Mammary epithelial cell (primary cell): ENCODE measurements around the gene FAU.
A peak's percentile ranks its signal among the peaks of the same experiment; 100 is the strongest.

Experiments used
- EZH2 ChIP-seq: IDR thresholded peaks from 2 replicates; pipeline ENCODE4 v1.6.1; 2012; ENCODE audit warnings: low read length, inconsistent platforms, borderline replicate concordance
- TF ChIP-seq, protein P1 (sequence below), 2 donors: IDR thresholded peaks in 1 of 2; conservative IDR thresholded peaks in 1 of 2; 2 replicates each; pipeline ENCODE4 v1.5.1; 2011 to 2012; ENCODE audit warnings: inconsistent platforms in 2 of 2, low read length in 2 of 2, mild to moderate bottlenecking in 2 of 2, control low read depth in 1 of 2, low read depth in 1 of 2; ENCODE audit not compliant: insufficient read depth in 1 of 2; ENCODE audit errors: extremely low read depth in 1 of 2

GRCh38 chr11:65150509-65151299 is 28.8 kb upstream of the FAU start:
- TF ChIP-seq, protein P1, sequence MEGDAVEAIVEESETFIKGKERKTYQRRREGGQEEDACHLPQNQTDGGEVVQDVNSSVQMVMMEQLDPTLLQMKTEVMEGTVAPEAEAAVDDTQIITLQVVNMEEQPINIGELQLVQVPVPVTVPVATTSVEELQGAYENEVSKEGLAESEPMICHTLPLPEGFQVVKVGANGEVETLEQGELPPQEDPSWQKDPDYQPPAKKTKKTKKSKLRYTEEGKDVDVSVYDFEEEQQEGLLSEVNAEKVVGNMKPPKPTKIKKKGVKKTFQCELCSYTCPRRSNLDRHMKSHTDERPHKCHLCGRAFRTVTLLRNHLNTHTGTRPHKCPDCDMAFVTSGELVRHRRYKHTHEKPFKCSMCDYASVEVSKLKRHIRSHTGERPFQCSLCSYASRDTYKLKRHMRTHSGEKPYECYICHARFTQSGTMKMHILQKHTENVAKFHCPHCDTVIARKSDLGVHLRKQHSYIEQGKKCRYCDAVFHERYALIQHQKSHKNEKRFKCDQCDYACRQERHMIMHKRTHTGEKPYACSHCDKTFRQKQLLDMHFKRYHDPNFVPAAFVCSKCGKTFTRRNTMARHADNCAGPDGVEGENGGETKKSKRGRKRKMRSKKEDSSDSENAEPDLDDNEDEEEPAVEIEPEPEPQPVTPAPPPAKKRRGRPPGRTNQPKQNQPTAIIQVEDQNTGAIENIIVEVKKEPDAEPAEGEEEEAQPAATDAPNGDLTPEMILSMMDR (conservative IDR thresholded peaks at IDR 0.05 in 1 of 2, IDR thresholded peaks at IDR 0.05 in 1 of 2; ENCODE audit: extremely low read depth in 1 of 2, insufficient read depth in 1 of 2, low read depth in 1 of 2, low read length in 2 of 2) = peak in 1 of 2 donors; percentile 15
- no peak for TF ChIP-seq EZH2
